Measurements from ENCODE around the gene USO1.
"Not testable (repeated sequence)": the region's sequence is repeated elsewhere in the genome, so short reads cannot be mapped to it uniquely, and the experiment has no call there.

USO1 gene

GRCh38 chr4:75685546-75686189, 38.7 kb upstream of the USO1 start:
- no peak for TF ChIP-seq CTCF (IDR thresholded peaks at IDR 0.05; ENCODE audit: low read length, missing control alignments)
- no peak for DNase-seq (ENCODE audit: low read depth)
- H3K4me3 ChIP-seq (replicated peaks; ENCODE audit: low read depth, low read length): no peak overlapping the region

- no peak for DNase-seq (ENCODE audit: low read depth)
- no peak overlapping the region for H3K4me3 ChIP-seq (replicated peaks; ENCODE audit: low read depth, low read length)
- no peak for TF ChIP-seq CTCF (IDR thresholded peaks at IDR 0.05; ENCODE audit: low read length, missing control alignments)
These were observed 38.0 kb upstream of the USO1 start for GRCh38 chr4:75686346-75686745.

- not testable (repeated sequence) for DNase-seq (ENCODE audit: low read depth); H3K4me3 ChIP-seq (replicated peaks; ENCODE audit: low read depth, low read length)
These were observed 37.3 kb upstream of the USO1 start for GRCh38 chr4:75687125-75687524.

GRCh38 chr4:75692066-75692465, 32.3 kb upstream of the USO1 start:
- not testable (repeated sequence) for DNase-seq (ENCODE audit: low read depth); H3K4me3 ChIP-seq (replicated peaks; ENCODE audit: low read depth, low read length)

- no peak overlapping the region for H3K4me3 ChIP-seq (replicated peaks; ENCODE audit: low read depth, low read length)
- TF ChIP-seq CTCF (IDR thresholded peaks at IDR 0.05; ENCODE audit: low read length, missing control alignments): no peak
- DNase-seq (ENCODE audit: low read depth): no peak
These were observed 28.3 kb upstream of the USO1 start for GRCh38 chr4:75696071-75696470.

- TF ChIP-seq CTCF (IDR thresholded peaks at IDR 0.05; ENCODE audit: low read length, missing control alignments): no peak
These were observed 27.8 kb upstream of the USO1 start for GRCh38 chr4:75696581-75696980.

GRCh38 chr4:75698162-75698962, 26.0 kb upstream of the USO1 start:
- H3K4me3 ChIP-seq (replicated peaks; ENCODE audit: low read depth, low read length): no peak overlapping the region
- no peak for TF ChIP-seq CTCF (IDR thresholded peaks at IDR 0.05; ENCODE audit: low read length, missing control alignments)
- DNase-seq (ENCODE audit: low read depth): no peak

More at GRCh38 chr4:75696581-75696980, 27.8 kb upstream of the USO1 start:
- no peak for DNase-seq (ENCODE audit: low read depth)
- no peak overlapping the region for H3K4me3 ChIP-seq (replicated peaks; ENCODE audit: low read depth, low read length)

- no peak for DNase-seq (ENCODE audit: low read depth)
- no peak for TF ChIP-seq CTCF (IDR thresholded peaks at IDR 0.05; ENCODE audit: low read length, missing control alignments)
- no peak overlapping the region for H3K4me3 ChIP-seq (replicated peaks; ENCODE audit: low read depth, low read length)
These were observed 25.5 kb upstream of the USO1 start for GRCh38 chr4:75698963-75699228.
